NT2/D1 (cell line): ENCODE measurements around the gene FAM50B.

Experiments
- SUZ12 ChIP-seq: IDR thresholded peaks from 2 replicates; pipeline ENCODE4 v1.6.1; 2011; ENCODE audit not compliant: insufficient read length, insufficient read depth; ENCODE audit errors: extremely low read depth
- YY1 ChIP-seq: IDR thresholded peaks from 2 replicates; pipeline ENCODE4 v1.6.1; 2011; ENCODE audit not compliant: insufficient read length, insufficient read depth

GRCh38 chr6:3891883-3892282 lies 42.7 kb downstream of the FAM50B start:
- no peak for TF ChIP-seq SUZ12
- TF ChIP-seq YY1 = no peak
